Nephron progenitor cell (in vitro differentiated cells): ENCODE results near the gene FARP1.

Experiments used
- DNase-seq: peaks from one replicate; pipeline ENCODE4 v3.0.0; 2021
- H3K27ac Mint-ChIP-seq: 2 replicates; pipeline ENCODE4 v1.8.0; 2021; ENCODE audit warnings: mild to moderate bottlenecking, moderate library complexity, mixed read lengths
- H3K27me3 Mint-ChIP-seq: 2 replicates; pipeline ENCODE4 v1.8.0; 2021; ENCODE audit warnings: mild to moderate bottlenecking, low read depth, mixed read lengths; ENCODE audit not compliant: poor library complexity
- H3K36me3 Mint-ChIP-seq: 2 replicates; pipeline ENCODE4 v1.8.0; 2021; ENCODE audit warnings: low read depth, mixed read lengths
- H3K4me1 Mint-ChIP-seq: 2 replicates; pipeline ENCODE4 v1.8.0; 2021; ENCODE audit warnings: mixed read lengths
- H3K4me3 Mint-ChIP-seq: 2 replicates; pipeline ENCODE4 v1.8.0; 2021; ENCODE audit warnings: mild to moderate bottlenecking, moderate library complexity, mixed read lengths
- H3K9me3 Mint-ChIP-seq: 2 replicates; pipeline ENCODE4 v1.8.0; 2021; ENCODE audit warnings: mild to moderate bottlenecking, moderate library complexity, mixed read lengths
- CTCF ChIP-seq: fragments of 200-600 bp; sonication (generic); IDR thresholded peaks from 2 replicates; pipeline ENCODE4 v1.5.0; 2021; ENCODE audit warnings: antibody characterized with exemption

FARP1 gene

GRCh38 chr13:98301721-98302120 is 158.8 kb downstream of the FARP1 start:
- TF ChIP-seq CTCF, result no peak
- no peak for DNase-seq
- Mint-ChIP-seq H3K4me3 (peak overlapping the region; percentile 11), H3K4me1 (peaks cover 88% of the 10 kb centered on the region), H3K27ac (peak overlapping the region; percentile 86), H3K9me3 (peaks cover 11% of the 10 kb centered on the region), H3K36me3 (peaks cover 24% of the 10 kb centered on the region), H3K27me3 (no peaks in the 10 kb centered on the region)

- H3K9me3 Mint-ChIP-seq, result peaks cover 11% of the 10 kb centered on the region
- H3K4me1 Mint-ChIP-seq, result peaks cover 87% of the 10 kb centered on the region
- H3K4me3 Mint-ChIP-seq, result no peak overlapping the region
- H3K27me3 Mint-ChIP-seq, result no peaks in the 10 kb centered on the region
- no peak for TF ChIP-seq CTCF
- H3K36me3 Mint-ChIP-seq, result peaks cover 30% of the 10 kb centered on the region
- DNase-seq, result no peak
- H3K27ac Mint-ChIP-seq, result peak overlapping the region; percentile 85
Observed at GRCh38 chr13:98303858-98304257, 161.0 kb downstream of the FARP1 start.

- H3K4me1 Mint-ChIP-seq, result peaks cover 86% of the 10 kb centered on the region
- H3K4me3 Mint-ChIP-seq, result no peak overlapping the region
- no peak for DNase-seq
- no peak overlapping the region for H3K27ac Mint-ChIP-seq
- H3K36me3 Mint-ChIP-seq, result peaks cover 36% of the 10 kb centered on the region
- H3K27me3 Mint-ChIP-seq, result no peaks in the 10 kb centered on the region
- no peak for TF ChIP-seq CTCF
- peaks cover 11% of the 10 kb centered on the region for H3K9me3 Mint-ChIP-seq
Observed at GRCh38 chr13:98305670-98306069, 162.8 kb downstream of the FARP1 start.

GRCh38 chr13:98307463-98308085 is 164.7 kb downstream of the FARP1 start:
- no peak for DNase-seq
- Mint-ChIP-seq H3K27ac (peak overlapping the region; percentile 98), H3K4me3 (peak overlapping the region; percentile 39), H3K4me1 (peaks cover 82% of the 10 kb centered on the region), H3K36me3 (peaks cover 36% of the 10 kb centered on the region), H3K27me3 (peaks cover under 1% of the 10 kb centered on the region), H3K9me3 (peaks cover 11% of the 10 kb centered on the region)
- no peak for TF ChIP-seq CTCF

- no peak for TF ChIP-seq CTCF
- H3K27ac Mint-ChIP-seq, result peak overlapping the region; percentile 98
- H3K9me3 Mint-ChIP-seq, result peaks cover 11% of the 10 kb centered on the region
- H3K4me1 Mint-ChIP-seq, result peaks cover 82% of the 10 kb centered on the region
- H3K36me3 Mint-ChIP-seq, result peaks cover 41% of the 10 kb centered on the region
- no peak for DNase-seq
- peaks cover 3% of the 10 kb centered on the region for H3K27me3 Mint-ChIP-seq
- no peak overlapping the region for H3K4me3 Mint-ChIP-seq
Observed at GRCh38 chr13:98308086-98308911, 165.4 kb downstream of the FARP1 start.
